Measurements from ENCODE around the gene LTB4R2.

DNA sequence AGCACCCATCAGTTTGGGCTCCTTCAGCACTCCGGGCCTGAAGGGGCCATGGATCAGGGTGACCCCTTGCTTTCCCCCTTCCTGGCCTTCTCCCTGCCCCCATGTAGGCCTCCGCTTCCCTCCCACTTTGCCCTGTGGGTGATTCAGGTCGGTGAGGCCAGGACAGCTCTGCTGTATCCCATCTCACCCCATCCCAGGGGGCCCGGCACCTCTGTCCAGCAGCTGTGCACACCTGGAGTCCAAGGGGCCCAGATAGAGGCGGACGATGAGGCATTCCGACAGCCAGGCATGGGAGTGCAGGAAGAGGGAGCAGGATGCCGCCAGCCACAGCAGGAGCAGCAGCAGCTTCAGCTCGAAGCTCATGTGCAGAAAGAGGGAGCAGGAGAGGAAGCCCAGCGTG is 12.7 kb downstream of the LTB4R2 start:
- TF ChIP-seq, protein P1, sequence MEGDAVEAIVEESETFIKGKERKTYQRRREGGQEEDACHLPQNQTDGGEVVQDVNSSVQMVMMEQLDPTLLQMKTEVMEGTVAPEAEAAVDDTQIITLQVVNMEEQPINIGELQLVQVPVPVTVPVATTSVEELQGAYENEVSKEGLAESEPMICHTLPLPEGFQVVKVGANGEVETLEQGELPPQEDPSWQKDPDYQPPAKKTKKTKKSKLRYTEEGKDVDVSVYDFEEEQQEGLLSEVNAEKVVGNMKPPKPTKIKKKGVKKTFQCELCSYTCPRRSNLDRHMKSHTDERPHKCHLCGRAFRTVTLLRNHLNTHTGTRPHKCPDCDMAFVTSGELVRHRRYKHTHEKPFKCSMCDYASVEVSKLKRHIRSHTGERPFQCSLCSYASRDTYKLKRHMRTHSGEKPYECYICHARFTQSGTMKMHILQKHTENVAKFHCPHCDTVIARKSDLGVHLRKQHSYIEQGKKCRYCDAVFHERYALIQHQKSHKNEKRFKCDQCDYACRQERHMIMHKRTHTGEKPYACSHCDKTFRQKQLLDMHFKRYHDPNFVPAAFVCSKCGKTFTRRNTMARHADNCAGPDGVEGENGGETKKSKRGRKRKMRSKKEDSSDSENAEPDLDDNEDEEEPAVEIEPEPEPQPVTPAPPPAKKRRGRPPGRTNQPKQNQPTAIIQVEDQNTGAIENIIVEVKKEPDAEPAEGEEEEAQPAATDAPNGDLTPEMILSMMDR (IDR thresholded peaks at IDR 0.05), result no peak
- TF ChIP-seq POLR2A (IDR thresholded peaks at IDR 0.05), result no peak

Data from heart left ventricle (tissue), 13 donors.